Fibroblast of skin of abdomen (primary cell): ENCODE results near the gene CHTF8. TPM values are rescaled to one million over a fixed set of nuclear protein-coding genes. Genes with fewer than 3 reads are reported as not detected.
"Not testable (repeated sequence)": the region's sequence is repeated elsewhere in the genome, so short reads cannot be mapped to it uniquely, and the experiment has no call there.

Source experiments
- DNase-seq: peaks from one replicate; pipeline ENCODE4 v3.0.0-alpha.2; 2013
- polyA plus RNA-seq, 2 experiments: library from polyadenylated mRNA; unstranded; fragments of 120-200 nt; gene quantifications; one replicate each; pipeline ENCODE4 v1.2.1, GENCODE V29; 2013; ENCODE audit not compliant: insufficient read length in 2 of 2

Gene CHTF8
- polyA plus RNA-seq (2013, experiment 1 of 2; ENCODE audit: insufficient read length) = 117 TPM
- polyA plus RNA-seq (2013, experiment 2 of 2; ENCODE audit: insufficient read length) = 112 TPM

- DNase-seq = peak; percentile 84
Measured at GRCh38 chr16:69132424-69133252, at the start of gene CHTF8, which contains the start of gene UTP4. CHTF8 (minus strand) TSS chr16:69132588; CDS start chr16:69121458, 11,130 bp downstream. UTP4 (plus strand) TSS chr16:69132649; CDS start chr16:69133460, 811 bp downstream.

- no peak for DNase-seq
Measured at GRCh38 chr16:69180011-69180338, 47.6 kb upstream of the CHTF8 start.

- DNase-seq = peak; percentile 94
Measured at GRCh38 chr16:69179328-69180010, 47.1 kb upstream of the CHTF8 start.

GRCh38 chr16:69176033-69176800 is 43.8 kb upstream of the CHTF8 start:
- DNase-seq = peak; percentile 81

- DNase-seq = peak; percentile 89
Measured at GRCh38 chr16:69171325-69172084, 39.1 kb upstream of the CHTF8 start.

- DNase-seq = no peak
Measured at GRCh38 chr16:69169607-69170352, 37.4 kb upstream of the CHTF8 start.

- DNase-seq = no peak
Measured at GRCh38 chr16:69169051-69169450, 36.7 kb upstream of the CHTF8 start.

GRCh38 chr16:69166946-69167930 is 34.9 kb upstream of the CHTF8 start:
- DNase-seq = no peak

- peak; percentile 42 for DNase-seq
Measured at GRCh38 chr16:69166221-69166833, 33.9 kb upstream of the CHTF8 start.

- DNase-seq = no peak
Measured at GRCh38 chr16:69165584-69165983, 33.2 kb upstream of the CHTF8 start.

- DNase-seq = no peak
Measured at GRCh38 chr16:69160192-69160591, 27.8 kb upstream of the CHTF8 start.

GRCh38 chr16:69157196-69157595 is 24.8 kb upstream of the CHTF8 start:
- no peak for DNase-seq

GRCh38 chr16:69150146-69150865 is 17.9 kb upstream of the CHTF8 start:
- DNase-seq = peak; percentile 72

GRCh38 chr16:69149621-69150020 is 17.2 kb upstream of the CHTF8 start:
- not testable (repeated sequence) for DNase-seq

- no peak for DNase-seq
Measured at GRCh38 chr16:69145658-69146057, 13.3 kb upstream of the CHTF8 start.

GRCh38 chr16:69143116-69143515 is 10.7 kb upstream of the CHTF8 start:
- no peak for DNase-seq

- no peak for DNase-seq
Measured at GRCh38 chr16:69141936-69142335, 9.5 kb upstream of the CHTF8 start.

- no peak for DNase-seq
Measured at GRCh38 chr16:69141014-69141413, 8.6 kb upstream of the CHTF8 start.

- DNase-seq = not testable (repeated sequence)
Measured at GRCh38 chr16:69139464-69139863, 7.1 kb upstream of the CHTF8 start.
